GM21786 (cell line): ENCODE results near the gene SDCBP2.

Experiments used
- ATAC-seq: cut with Tn5 transposase; IDR thresholded peaks from one replicate; pipeline ENCODE4 v1.9.1; 2021; ENCODE audit not compliant: unreplicated experiment

SDCBP2 gene

GRCh38 chr20:1331801-1332453 is 3.0 kb upstream of the SDCBP2 start:
- ATAC-seq = no peak

DNA sequence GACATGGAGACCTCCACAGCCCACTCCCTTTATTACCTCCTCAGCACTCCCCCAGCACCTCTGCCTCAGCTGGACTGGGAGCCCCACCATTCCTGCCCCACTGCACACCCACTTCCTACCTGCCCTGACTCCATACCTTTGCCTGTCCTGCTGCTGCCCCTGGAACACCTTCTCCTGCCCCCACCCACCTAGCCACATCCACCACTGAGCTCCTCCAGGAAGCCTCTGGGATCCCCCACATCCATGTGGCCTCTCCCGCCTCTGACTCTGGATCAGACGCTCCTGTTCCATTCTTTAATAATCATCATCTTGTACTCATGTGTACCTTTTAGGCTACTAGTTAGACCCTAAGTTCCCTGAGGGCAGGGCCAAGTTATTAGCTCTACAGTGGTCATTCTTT is 2.2 kb upstream of the SDCBP2 start:
- ATAC-seq = no peak

DNA sequence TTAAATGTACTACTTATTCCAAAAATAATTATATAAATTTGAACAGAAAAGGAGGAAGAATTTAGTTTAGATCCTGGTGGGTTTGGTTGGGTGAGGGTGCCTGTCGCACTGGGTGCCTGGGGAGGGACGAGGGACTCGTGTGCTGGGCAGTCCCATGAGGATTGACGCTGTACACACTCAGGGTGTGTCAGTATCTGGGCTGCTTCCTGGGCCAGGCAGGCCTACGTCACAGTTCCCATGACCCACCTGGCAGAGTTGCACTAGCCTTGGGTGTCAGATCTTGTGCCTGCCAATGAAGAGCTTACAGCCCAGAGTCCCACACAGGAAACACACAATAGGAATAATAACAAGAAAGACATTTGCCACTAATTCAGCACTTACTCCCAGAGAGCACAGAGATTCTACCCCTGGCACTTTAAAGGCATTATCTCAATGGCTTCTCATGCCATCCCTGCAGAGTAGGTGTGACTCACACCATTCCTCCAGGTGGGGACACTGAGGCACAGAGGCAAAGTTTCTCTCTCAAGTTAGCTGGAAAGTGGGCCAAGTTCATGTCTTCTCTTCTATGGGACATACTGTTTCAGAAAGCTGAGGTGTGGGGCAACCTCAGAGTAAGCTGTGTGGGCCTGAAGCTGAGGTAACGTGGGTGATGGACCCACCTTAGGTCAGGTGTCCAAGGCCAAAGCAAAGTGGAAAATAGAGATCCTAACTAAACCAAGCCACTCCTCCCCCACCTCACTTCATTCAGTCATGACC is 1.3 kb upstream of the SDCBP2 start:
- ATAC-seq = peak; percentile 59

- ATAC-seq = no peak
Measured at GRCh38 chr20:1327827-1328679, 886 bp downstream of the SDCBP2 start.

DNA sequence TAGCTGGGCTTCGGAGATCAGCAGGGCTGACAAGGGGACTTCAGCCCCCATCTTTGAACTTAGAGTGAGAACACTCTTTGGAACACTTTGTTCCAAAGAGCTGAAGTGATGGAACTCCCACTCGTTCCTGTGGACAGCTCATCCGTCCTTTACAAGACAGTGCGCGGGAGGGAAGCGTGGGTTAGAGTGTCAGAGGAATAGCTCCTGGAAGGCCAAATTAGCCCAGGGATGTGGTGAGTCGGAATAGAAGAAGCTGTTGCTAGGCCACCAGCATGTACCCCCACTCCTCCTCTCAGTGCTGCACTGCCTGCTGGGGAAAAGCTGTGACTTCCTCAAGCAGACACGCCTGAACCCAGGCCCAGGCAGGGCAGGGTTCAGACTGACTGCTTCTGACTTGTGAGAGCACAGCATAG is 1.7 kb downstream of the SDCBP2 start:
- ATAC-seq = no peak

- no peak for ATAC-seq
Measured at GRCh38 chr20:1326031-1326930, 2.7 kb downstream of the SDCBP2 start.

GRCh38 chr20:1325173-1326030 is 3.5 kb downstream of the SDCBP2 start:
- ATAC-seq = peak; percentile 82

- no peak for ATAC-seq
Measured at GRCh38 chr20:1324598-1325172, 4.3 kb downstream of the SDCBP2 start.

- ATAC-seq = no peak
Measured at GRCh38 chr20:1323830-1324597, 4.9 kb downstream of the SDCBP2 start.

DNA sequence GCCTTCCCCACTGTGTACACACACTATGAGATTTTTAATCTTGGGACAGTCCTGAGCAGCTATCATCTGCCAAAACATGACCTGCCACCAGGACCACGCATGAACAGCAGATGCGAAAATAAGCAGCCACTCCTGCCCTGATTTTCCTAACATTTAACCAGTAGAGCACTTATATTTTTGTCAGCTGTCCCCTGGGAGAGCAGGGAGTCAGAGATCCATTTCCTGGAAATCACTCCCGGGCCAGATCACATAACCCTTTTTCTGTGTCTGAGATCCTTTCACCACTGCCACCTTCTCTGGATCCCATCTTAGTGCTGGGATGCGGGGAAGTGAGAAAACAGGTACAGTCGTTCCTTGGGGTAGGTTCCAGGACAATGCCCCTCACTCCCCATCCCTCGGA is 5.7 kb downstream of the SDCBP2 start:
- ATAC-seq = no peak

- no peak for ATAC-seq
Measured at GRCh38 chr20:1322511-1323245, 6.3 kb downstream of the SDCBP2 start.

DNA sequence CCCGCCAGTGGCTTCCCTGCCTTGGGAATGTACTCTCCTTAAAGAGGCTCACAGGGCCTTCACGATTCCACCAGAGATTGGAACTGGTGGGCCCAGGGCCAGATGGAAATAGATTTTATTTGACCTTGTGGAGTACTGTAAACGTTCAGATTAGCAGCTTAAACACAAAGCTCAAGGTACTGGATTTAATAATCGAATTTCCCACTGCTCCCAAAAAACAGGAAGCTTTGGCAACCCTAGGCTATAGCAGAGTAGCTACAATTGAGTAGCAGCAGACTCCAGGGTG is 7.3 kb downstream of the SDCBP2 start:
- ATAC-seq = no peak

DNA sequence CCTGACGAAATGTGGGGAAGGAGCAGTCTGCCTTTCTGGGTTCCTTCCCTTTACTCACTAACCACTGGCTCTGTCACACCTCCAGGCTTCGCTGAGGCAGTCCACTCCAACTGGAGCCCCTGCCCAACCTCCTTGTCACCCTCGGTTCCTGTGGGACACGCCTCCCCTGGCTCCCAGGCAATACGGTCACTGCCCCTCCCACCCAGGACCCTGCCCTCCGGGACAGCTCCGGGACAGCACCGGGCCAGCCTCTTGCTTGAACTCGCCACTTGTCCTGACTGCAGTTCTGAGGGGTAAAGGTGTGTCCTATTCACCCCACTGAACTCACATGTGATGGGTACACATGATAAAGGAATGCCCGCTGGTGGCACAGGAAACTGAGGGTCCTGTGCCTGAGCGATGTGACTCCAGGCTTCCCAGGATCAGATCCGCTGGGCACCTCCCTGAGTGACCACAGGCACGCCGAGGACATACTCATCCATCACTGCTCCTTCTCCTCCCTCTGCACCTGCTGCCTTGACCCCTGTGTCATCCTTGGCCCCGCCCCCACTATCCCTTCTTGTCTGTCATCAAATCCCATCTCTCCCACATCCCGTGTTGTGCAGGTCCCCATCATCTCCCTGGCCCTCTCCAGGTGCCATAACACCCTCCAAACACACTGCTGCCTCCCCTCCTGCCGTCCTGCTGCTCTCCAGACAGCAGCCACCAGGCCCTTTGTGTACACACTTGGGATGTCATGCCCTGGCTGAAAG is 7.9 kb downstream of the SDCBP2 start:
- ATAC-seq = no peak

GRCh38 chr20:1320016-1320415 is 8.9 kb downstream of the SDCBP2 start:
- ATAC-seq = no peak

GRCh38 chr20:1319462-1319861 is 9.5 kb downstream of the SDCBP2 start:
- no peak for ATAC-seq

- ATAC-seq = no peak
Measured at GRCh38 chr20:1319051-1319450, 9.9 kb downstream of the SDCBP2 start.

DNA sequence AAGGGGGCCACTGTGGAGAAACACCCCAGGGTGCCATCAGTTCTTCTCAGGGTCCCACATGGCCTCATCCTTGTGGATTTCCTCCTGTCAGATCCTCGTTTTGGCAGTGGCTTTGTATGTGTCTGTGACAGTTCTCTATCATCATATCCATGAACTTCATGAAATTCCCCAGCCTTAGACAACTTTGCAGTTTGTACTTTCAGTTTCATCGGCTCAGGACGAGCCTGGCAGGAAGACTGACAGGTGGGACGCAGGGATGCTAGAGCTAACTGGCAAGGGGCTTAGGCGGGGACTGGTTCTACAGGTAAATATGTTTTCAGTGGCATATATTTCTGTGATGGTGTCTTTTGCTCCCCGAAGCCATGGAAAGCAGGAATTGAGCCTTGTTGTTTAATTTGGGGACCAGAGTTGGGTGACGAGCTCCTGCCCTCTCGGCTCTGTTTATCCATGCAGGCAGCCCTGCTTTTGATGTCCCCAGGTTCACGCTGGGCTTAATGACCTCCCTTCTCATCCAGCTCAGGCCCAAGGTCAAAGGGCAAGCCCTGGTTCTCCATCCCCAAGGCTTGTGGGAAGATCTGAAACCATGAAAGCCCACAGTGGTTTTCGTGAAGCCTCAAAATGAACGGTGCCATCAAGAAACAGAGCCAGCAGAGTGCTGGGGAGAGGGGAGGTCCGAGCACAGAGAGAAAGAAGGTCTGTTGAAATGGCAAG is 11.2 kb downstream of the SDCBP2 start:
- no peak for ATAC-seq
